H1 (cell line): ENCODE results near the gene HRH3. TPM values are rescaled to one million over a fixed set of nuclear protein-coding genes. Genes with fewer than 3 reads are reported as not detected.

Experiments
- CTCF ChIA-PET: fragments of 300-600 bp; sonication (Branson Sonifier 250); formaldehyde crosslinking; loops from one replicate; lab custom pipeline; 2021; ENCODE audit not compliant: partially characterized antibody; lab: Charles Lee
- POLR2A ChIA-PET: fragments of 300-600 bp; sonication (Branson Sonifier 250); formaldehyde crosslinking; loops from one replicate; lab custom pipeline; 2021; ENCODE audit warnings: inconsistent platforms; ENCODE audit not compliant: partially characterized antibody; lab: Charles Lee
- DNase-seq, 2 experiments: peaks; one replicate each; pipeline versions ENCODE4 v3.0.0 to v3.0.0-alpha.2; 2010 to 2022; ENCODE audit warnings: low spot score in 2 of 2, low read depth in 1 of 2, mixed read lengths in 1 of 2
- FAIRE-seq: peaks from 2 replicates; lab custom pipeline; 2011; peaks lifted over from hg19 to GRCh38; lab: Jason Lieb, UNC
- H2AFZ ChIP-seq: 2 replicates; pipeline ENCODE4 v1.8.1; 2012; ENCODE audit warnings: low read length, inconsistent platforms
- H2AK5ac ChIP-seq: 2 replicates; pipeline ENCODE4 v1.6.1; 2013; ENCODE audit warnings: low read depth, low read length
- H2BK120ac ChIP-seq: replicated peaks from 2 replicates; pipeline ENCODE3; 2013; ENCODE audit warnings: low read depth, low read length, inconsistent platforms
- H2BK12ac ChIP-seq: 2 replicates; pipeline ENCODE4 v1.6.1; 2013; ENCODE audit warnings: low read depth, low read length
- H2BK15ac ChIP-seq: 2 replicates; pipeline ENCODE4 v1.6.1; 2013; ENCODE audit warnings: low read length
- H2BK20ac ChIP-seq: 2 replicates; pipeline ENCODE4 v1.6.1; 2013; ENCODE audit warnings: low read length
- H2BK5ac ChIP-seq: 2 replicates; pipeline ENCODE4 v1.6.1; 2013; ENCODE audit warnings: low read depth, low read length
- H3K14ac ChIP-seq: 2 replicates; pipeline ENCODE4 v1.6.1; 2013; ENCODE audit warnings: inconsistent platforms; ENCODE audit not compliant: insufficient read length
- H3K18ac ChIP-seq: 2 replicates; pipeline ENCODE4 v1.6.1; 2013; ENCODE audit warnings: low read length; ENCODE audit errors: extremely low read depth
- H3K23ac ChIP-seq: 2 replicates; pipeline ENCODE4 v1.6.1; 2013; ENCODE audit warnings: inconsistent platforms; ENCODE audit not compliant: insufficient read length
- H3K23me2 ChIP-seq: 2 replicates; pipeline ENCODE4 v1.6.1; 2013; ENCODE audit warnings: low read depth, low read length
- H3K27ac ChIP-seq: 2 replicates; pipeline ENCODE4 v1.6.1; 2011; ENCODE audit warnings: low read depth, low read length, inconsistent platforms
- H3K27me3 ChIP-seq, 4 experiments: replicated peaks in 1 of 4; 1 replicate in 1 of 4; 2 replicates in 3 of 4; pipeline versions ENCODE4 v1.6.1 to v1.8.1; 2011 to 2013; ENCODE audit warnings: low read length in 3 of 4, mild to moderate bottlenecking in 3 of 4, inconsistent platforms in 2 of 4, mixed read lengths in 2 of 4, moderate library complexity in 1 of 4; ENCODE audit not compliant: control insufficient read depth in 3 of 4, insufficient read depth in 3 of 4; ENCODE audit errors: extremely low read depth in 1 of 4
- H3K36me3 ChIP-seq, 4 experiments: 2 replicates each; pipeline versions ENCODE4 v1.6.1 to v1.8.1; 2011 to 2013; ENCODE audit warnings: mild to moderate bottlenecking in 4 of 4, low read length in 3 of 4, moderate library complexity in 2 of 4, control low read depth in 1 of 4, inconsistent platforms in 1 of 4; ENCODE audit not compliant: insufficient read depth in 4 of 4, control insufficient read depth in 2 of 4
- H3K4ac ChIP-seq: replicated peaks from 2 replicates; pipeline ENCODE3; 2013; ENCODE audit warnings: low read length, low read depth, mixed read lengths, inconsistent platforms; ENCODE audit not compliant: insufficient read length
- H3K4me1 ChIP-seq, 4 experiments: replicated peaks in 1 of 4; 1 replicate in 1 of 4; 2 replicates in 3 of 4; pipeline versions ENCODE4 v1.6.1 to v1.8.1; 2011 to 2013; ENCODE audit warnings: low read length in 3 of 4, inconsistent platforms in 2 of 4, mixed read lengths in 1 of 4; ENCODE audit not compliant: insufficient read depth in 4 of 4, control insufficient read depth in 3 of 4
- H3K4me2 ChIP-seq, 2 experiments: 2 replicates each; pipeline versions ENCODE4 v1.6.1 to v1.8.1; 2011 to 2013; ENCODE audit warnings: low read depth in 2 of 2, low read length in 2 of 2, control low read depth in 1 of 2, inconsistent platforms in 1 of 2, mild to moderate bottlenecking in 1 of 2; ENCODE audit not compliant: insufficient read depth in 1 of 2
- H3K4me3 ChIP-seq, 4 experiments: fragments of 200-600, 300-600 bp in 1 of 4; sonication (generic), shearing (Covaris generic), sonication (Bioruptor Twin) in 1 of 4; 2 replicates each; pipeline versions ENCODE4 v1.5.1 to v1.8.1; 2011 to 2016; ENCODE audit warnings: low read length in 4 of 4, low read depth in 3 of 4, control low read depth in 2 of 4, inconsistent platforms in 2 of 4, mild to moderate bottlenecking in 2 of 4, mixed read lengths in 1 of 4, moderate library complexity in 1 of 4; ENCODE audit not compliant: insufficient read depth in 2 of 4; ENCODE audit errors: extremely low read depth in 1 of 4
- H3K56ac ChIP-seq: replicated peaks from 2 replicates; pipeline ENCODE3; 2013; ENCODE audit warnings: low read depth, mild to moderate bottlenecking, mixed read lengths, low read length, inconsistent platforms; ENCODE audit not compliant: insufficient read length
- H3K79me1 ChIP-seq: 2 replicates; pipeline ENCODE4 v1.6.1; 2013; ENCODE audit warnings: low read depth, low read length, control low read depth
- H3K79me2 ChIP-seq, 2 experiments: 2 replicates each; pipeline versions ENCODE4 v1.6.1 to v1.8.1; 2012 to 2013; ENCODE audit warnings: low read length in 2 of 2, mild to moderate bottlenecking in 2 of 2, inconsistent platforms in 1 of 2; ENCODE audit not compliant: insufficient read depth in 2 of 2, control insufficient read depth in 1 of 2
- H3K9ac ChIP-seq, 4 experiments: replicated peaks in 1 of 4; 1 replicate in 1 of 4; 2 replicates in 3 of 4; pipeline versions ENCODE4 v1.6.1 to v1.8.1; 2011 to 2013; ENCODE audit warnings: low read depth in 3 of 4, low read length in 3 of 4, control low read depth in 2 of 4, mild to moderate bottlenecking in 2 of 4, moderate library complexity in 2 of 4, inconsistent platforms in 1 of 4; ENCODE audit errors: extremely low read depth in 1 of 4
- H3K9me3 ChIP-seq, 2 experiments: 2 replicates each; pipeline versions ENCODE4 v1.6.1 to v1.8.1; 2012 to 2013; ENCODE audit warnings: mild to moderate bottlenecking in 2 of 2, moderate library complexity in 2 of 2, control low read depth in 1 of 2, inconsistent platforms in 1 of 2, low read depth in 1 of 2, low read length in 1 of 2, mixed read lengths in 1 of 2; ENCODE audit not compliant: insufficient read depth in 2 of 2
- H4K20me1 ChIP-seq, 2 experiments: replicated peaks in 1 of 2; 2 replicates each; pipeline versions ENCODE3 to v1.8.1; 2011 to 2013; ENCODE audit warnings: inconsistent platforms in 2 of 2, low read length in 2 of 2, mild to moderate bottlenecking in 1 of 2; ENCODE audit not compliant: insufficient read depth in 2 of 2, control insufficient read depth in 1 of 2
- H4K5ac ChIP-seq: 2 replicates; pipeline ENCODE4 v1.6.1; 2013; ENCODE audit warnings: low read length, low read depth, mixed read lengths, inconsistent platforms; ENCODE audit not compliant: insufficient read length
- H4K8ac ChIP-seq: 2 replicates; pipeline ENCODE4 v1.8.0; 2013; ENCODE audit warnings: mild to moderate bottlenecking, moderate library complexity, low read length, inconsistent platforms; ENCODE audit not compliant: insufficient read depth; ENCODE audit errors: extremely low read depth
- H4K91ac ChIP-seq: replicated peaks from 2 replicates; pipeline ENCODE3; 2013; ENCODE audit warnings: low read length, mixed read lengths, inconsistent platforms; ENCODE audit not compliant: insufficient read length
- BRCA1 ChIP-seq: IDR thresholded peaks from 2 replicates; pipeline ENCODE4 v1.6.1; 2012; ENCODE audit warnings: low read depth, low read length, improper control_type of control experiment
- CBX8 ChIP-seq: fragments of 300-800, 300-1000 bp; sonication (generic); IDR thresholded peaks from 2 replicates; pipeline ENCODE4 v1.7.1; 2016; ENCODE audit warnings: low read depth, low read length, borderline replicate concordance
- CHD2 ChIP-seq: IDR thresholded peaks from 2 replicates; pipeline ENCODE4 v1.6.1; 2012; ENCODE audit warnings: low read length, improper control_type of control experiment
- CTBP2 ChIP-seq: IDR thresholded peaks from 2 replicates; pipeline ENCODE4 v1.7.0; 2011; ENCODE audit warnings: borderline replicate concordance, mild to moderate bottlenecking, moderate library complexity, mixed read lengths, low read length; ENCODE audit not compliant: insufficient read depth, insufficient read length
- EZH2 ChIP-seq: fragments of 200-600 bp; sonication (generic); IDR thresholded peaks from 2 replicates; pipeline ENCODE4 v1.7.1; 2012; ENCODE audit warnings: low read depth, mild to moderate bottlenecking, moderate library complexity, low read length, inconsistent platforms; ENCODE audit not compliant: severe bottlenecking
- HDAC6 ChIP-seq: IDR thresholded peaks from one replicate; pipeline ENCODE4 v1.7.1; 2012; ENCODE audit warnings: low read depth, mild to moderate bottlenecking, inconsistent platforms, low read length, moderate library complexity
- JUN ChIP-seq: IDR thresholded peaks from 2 replicates; pipeline ENCODE4 v1.6.1; 2011; ENCODE audit warnings: low read depth, mild to moderate bottlenecking, improper control_type of control experiment, low read length
- MAFK ChIP-seq: IDR thresholded peaks from 2 replicates; pipeline ENCODE4 v1.6.1; 2012; ENCODE audit warnings: low read depth, mild to moderate bottlenecking, improper control_type of control experiment, low read length
- MAX ChIP-seq: IDR thresholded peaks from 2 replicates; pipeline ENCODE4 v1.6.1; 2012; ENCODE audit warnings: inconsistent platforms
- NRF1 ChIP-seq: IDR thresholded peaks from 2 replicates; pipeline ENCODE4 v1.6.1; 2011; ENCODE audit warnings: mild to moderate bottlenecking, low read depth, low read length, improper control_type of control experiment
- RBBP5 ChIP-seq: IDR thresholded peaks from 2 replicates; pipeline ENCODE4 v1.7.1; 2012; ENCODE audit warnings: low read depth, mild to moderate bottlenecking, inconsistent platforms, low read length, moderate library complexity, borderline replicate concordance
- TAF7 ChIP-seq: optimal IDR thresholded peaks from 2 replicates; pipeline ENCODE3; 2011; ENCODE audit warnings: low read depth, mild to moderate bottlenecking, inconsistent platforms, low read length, moderate library complexity, borderline replicate concordance
- YY1 ChIP-seq: IDR thresholded peaks from 2 replicates; pipeline ENCODE4 v1.6.1; 2011; ENCODE audit warnings: low read depth, mild to moderate bottlenecking, low read length
- WGBS, 2 experiments: shearing (Covaris generic) in 1 of 2; methylation state at CpG; one replicate each; pipeline versions ENCODE4 v1.1.6 to v1.1.7; 2013 to 2015; ENCODE audit warnings: low lambda C conversion rate in 2 of 2, mixed read lengths in 2 of 2, inconsistent platforms in 1 of 2, low coverage in 1 of 2, missing lambda C conversion rate in 1 of 2; ENCODE audit not compliant: insufficient replicate concordance in 2 of 2, insufficient coverage in 1 of 2, insufficient read length in 1 of 2; ENCODE audit errors: extremely low coverage in 1 of 2, missing lambda C conversion rate in 1 of 2; 5-methylcytosine and 5-hydroxymethylcytosine counted together
- polyA plus RNA-seq, 7 experiments: library from polyadenylated mRNA; depleted of rRNA in 3 of 7; stranded (reverse) in 5 of 7; unstranded in 2 of 7; fragments of >200 nt in 5 of 7; fragments of 200-250 nt in 2 of 7; gene quantifications; 1 replicate in 5 of 7; 2 replicates in 1 of 7; 4 replicates in 1 of 7; pipeline versions ENCODE4 v1.2.1 to v1.2.3, GENCODE V29; 2011 to 2013; ENCODE audit warnings: missing spikeins in 2 of 7, mixed read lengths in 2 of 7
- total RNA-seq: library from RNA; stranded (reverse); fragmentation: NEBNext Ultra II Directional; extraction: Animal tissue kit (Norgen Biotek cat#: 25700); gene quantifications from 2 replicates; pipeline ENCODE4 v1.2.1, GENCODE V29; 2021

The HRH3 gene
- total and polyA plus RNA-seq, 2 of the 8 experiments (the other 6 are each of a cell fraction or from before 2014, with no cell fraction given): 2.0 to 4.5 TPM

GRCh38 chr20:62208061-62208794 lies 11.8 kb downstream of the HRH3 start:
- DNase-seq (no peak), FAIRE-seq (no peak)
- no peak overlapping the region for H2BK12ac ChIP-seq
- no peaks in the 10 kb centered on the region for H3K23me2 ChIP-seq
- H3K56ac ChIP-seq: no peak overlapping the region
- H3K79me1 ChIP-seq: no peaks in the 10 kb centered on the region
- no peak overlapping the region for H3K9ac ChIP-seq
- H4K20me1 ChIP-seq: peaks cover 0 to 2% of the 10 kb centered on the region in 2 experiments
- WGBS, 2 experiments: 81% methylated on average over 8 of the region's 19 CpGs; no CpG with 5 or more reads in 1 of the 2 experiments
- no peak overlapping the region for H3K4ac ChIP-seq
- no peaks in the 10 kb centered on the region for H3K27me3 ChIP-seq
- no peak overlapping the region for H2BK15ac ChIP-seq
- CTCF ChIA-PET: interaction anchor here (1.0 to 2.5 kb wide), 5 partner anchors 7 to 64 kb away, joined by 3 to 9 read pairs (median 3); no protein-coding TSS in a partner anchor
- H3K9me3 ChIP-seq: no peaks in the 10 kb centered on the region
- no peak overlapping the region for H3K4me3 ChIP-seq
- H4K91ac ChIP-seq: no peak overlapping the region
- H3K79me2 ChIP-seq: no peaks in the 10 kb centered on the region
- H3K4me2 ChIP-seq: no peak overlapping the region
- H4K5ac ChIP-seq: no peak overlapping the region
- H2AK5ac ChIP-seq: no peak overlapping the region
- no peaks in the 10 kb centered on the region for H3K4me1 ChIP-seq
- POLR2A ChIA-PET: no interaction called here
- H2AFZ ChIP-seq: no peak overlapping the region
- no peak overlapping the region for H3K14ac ChIP-seq
- H3K18ac ChIP-seq: no peak overlapping the region
- no peak overlapping the region for H2BK20ac ChIP-seq
- no peak overlapping the region for H2BK5ac ChIP-seq
- no peak overlapping the region for H3K27ac ChIP-seq
- H4K8ac ChIP-seq: no peak overlapping the region
- no peak overlapping the region for H3K23ac ChIP-seq
- no peak overlapping the region for H2BK120ac ChIP-seq
- no peaks in the 10 kb centered on the region for H3K36me3 ChIP-seq
- TF ChIP-seq MAX (no peak), CHD2 (no peak), CTBP2 (no peak), YY1 (no peak), TAF7 (no peak), EZH2 (no peak), HDAC6 (no peak), JUN (no peak), RBBP5 (no peak), MAFK (no peak), BRCA1 (no peak), CBX8 (no peak), NRF1 (no peak)
